SK-N-SH (cell line): Measurements from ENCODE around the gene ZBTB17. TPM values are rescaled to one million over a fixed set of nuclear protein-coding genes. Genes with fewer than 3 reads are reported as not detected.

ENCODE experiments used
- CTCF ChIA-PET: fragments of 300-600, 350-600 bp; formaldehyde crosslinking; extraction: SDS; loops from one replicate; lab custom pipeline; 2021; lab: Yijun Ruan, JAX
- POLR2A ChIA-PET: fragments of 350-600 bp; sonication (Branson Sonifier 250); formaldehyde crosslinking; extraction: SDS; loops from one replicate; lab custom pipeline; 2020; ENCODE audit warnings: antibody characterized with exemption, inconsistent platforms; lab: Yijun Ruan, JAX
- DNase-seq: peaks from one replicate; pipeline ENCODE4 v3.0.0; 2012
- H2AFZ ChIP-seq: fragments of 200-600 bp; sonication (generic); 2 replicates; pipeline ENCODE4 v1.8.1; 2016; ENCODE audit warnings: antibody characterized with exemption, mild to moderate bottlenecking, low read depth
- H3F3A ChIP-seq: fragments of 200-600 bp; sonication (generic); replicated peaks from 2 replicates; pipeline ENCODE3; 2016; ENCODE audit warnings: antibody characterized with exemption, mild to moderate bottlenecking; ENCODE audit not compliant: insufficient read depth
- H3K27ac ChIP-seq, 2 experiments: fragments of 200-500 bp in 1 of 2; fragments of 200-600 bp in 1 of 2; sonication (Bioruptor generic) in 1 of 2; sonication (generic), shearing (Covaris generic) in 1 of 2; 2 replicates each; pipeline versions ENCODE4 v1.5.1 to v1.6.1; 2014 to 2016; ENCODE audit warnings: low read depth in 2 of 2, inconsistent platforms in 1 of 2, low read length in 1 of 2, mild to moderate bottlenecking in 1 of 2, mixed read lengths in 1 of 2
- H3K27me3 ChIP-seq: fragments of 200-600 bp; sonication (generic), shearing (Covaris generic); 2 replicates; pipeline ENCODE4 v1.6.1; 2016; ENCODE audit warnings: mixed run types; ENCODE audit not compliant: insufficient read depth
- H3K36me3 ChIP-seq, 2 experiments: fragments of 200-500 bp in 1 of 2; fragments of 200-600 bp in 1 of 2; sonication (Bioruptor generic) in 1 of 2; sonication (generic) in 1 of 2; replicated peaks in 1 of 2; 2 replicates each; pipeline versions ENCODE3 to v1.5.1; 2014 to 2016; ENCODE audit warnings: low read length in 1 of 2, mild to moderate bottlenecking in 1 of 2; ENCODE audit not compliant: insufficient read depth in 2 of 2, control insufficient read depth in 1 of 2
- H3K4me1 ChIP-seq, 2 experiments: fragments of 200-500 bp in 1 of 2; fragments of 200-600 bp in 1 of 2; sonication (Bioruptor generic) in 1 of 2; sonication (generic), shearing (Covaris generic) in 1 of 2; 2 replicates each; pipeline versions ENCODE4 v1.5.1 to v1.6.1; 2014 to 2016; ENCODE audit warnings: low read depth in 1 of 2, low read length in 1 of 2, mixed run types in 1 of 2; ENCODE audit not compliant: insufficient read depth in 2 of 2, control insufficient read depth in 1 of 2
- H3K4me2 ChIP-seq: fragments of 200-600 bp; sonication (generic), shearing (Covaris generic); 2 replicates; pipeline ENCODE4 v1.6.1; 2017; ENCODE audit warnings: mixed run types
- H3K4me3 ChIP-seq, 2 experiments: fragments of 200-500 bp in 1 of 2; fragments of 200-600 bp in 1 of 2; sonication (Bioruptor generic) in 1 of 2; sonication (generic), shearing (Covaris generic) in 1 of 2; 2 replicates each; pipeline versions ENCODE4 v1.5.1 to v1.8.1; 2014 to 2016; ENCODE audit warnings: low read depth in 2 of 2, inconsistent platforms in 1 of 2, low read length in 1 of 2, mild to moderate bottlenecking in 1 of 2, mixed read lengths in 1 of 2, moderate library complexity in 1 of 2
- H3K79me2 ChIP-seq: fragments of 200-600 bp; sonication (generic); 2 replicates; pipeline ENCODE4 v1.8.1; 2017; ENCODE audit warnings: mild to moderate bottlenecking; ENCODE audit not compliant: insufficient read depth
- H3K9ac ChIP-seq: fragments of 200-600 bp; sonication (generic); 2 replicates; pipeline ENCODE4 v1.6.1; 2017; ENCODE audit warnings: mixed run types
- H3K9me2 ChIP-seq: fragments of 200-600 bp; sonication (generic); 2 replicates; pipeline ENCODE4 v1.6.1; 2017; ENCODE audit warnings: mixed run types
- H3K9me3 ChIP-seq: fragments of 200-600 bp; sonication (generic); 2 replicates; pipeline ENCODE4 v1.6.1; 2017; ENCODE audit warnings: mixed run types, mild to moderate bottlenecking, moderate library complexity
- H4K20me1 ChIP-seq: fragments of 200-600 bp; sonication (generic); 2 replicates; pipeline ENCODE4 v1.6.1; 2017; ENCODE audit warnings: mild to moderate bottlenecking, mixed run types; ENCODE audit not compliant: insufficient read depth
- ELF1 ChIP-seq: IDR thresholded peaks from 2 replicates; pipeline ENCODE4 v1.4.0; 2012
- EP300 ChIP-seq, 2 experiments: IDR thresholded peaks; 2 replicates each; pipeline versions ENCODE4 v1.4.0 to v1.6.1; 2012; ENCODE audit warnings: borderline replicate concordance in 1 of 2, low read depth in 1 of 2, low read length in 1 of 2
- FOSL2 ChIP-seq: IDR thresholded peaks from 2 replicates; pipeline ENCODE4 v1.4.0; 2012; ENCODE audit warnings: low read depth, mild to moderate bottlenecking, moderate library complexity, borderline replicate concordance
- GABPA ChIP-seq: IDR thresholded peaks from 2 replicates; pipeline ENCODE4 v1.4.0; 2012; ENCODE audit warnings: low read depth, mild to moderate bottlenecking
- JUND ChIP-seq: IDR thresholded peaks from 2 replicates; pipeline ENCODE4 v1.4.0; 2012
- NRF1 ChIP-seq: IDR thresholded peaks from 2 replicates; pipeline ENCODE4 v1.6.1; 2012; ENCODE audit warnings: low read depth, mild to moderate bottlenecking, low read length
- POLR2AphosphoS5 ChIP-seq: IDR thresholded peaks from 2 replicates; pipeline ENCODE4 v1.6.1; 2012; ENCODE audit warnings: low read depth, low read length
- RXRA ChIP-seq: IDR thresholded peaks from 2 replicates; pipeline ENCODE4 v1.4.0; 2012; ENCODE audit warnings: low read depth, mild to moderate bottlenecking, borderline replicate concordance
- SIN3A ChIP-seq: IDR thresholded peaks from 2 replicates; pipeline ENCODE4 v1.6.1; 2012; ENCODE audit warnings: low read depth, mild to moderate bottlenecking, low read length, moderate library complexity, borderline replicate concordance
- SMC3 ChIP-seq: IDR thresholded peaks from 2 replicates; pipeline ENCODE4 v1.6.1; 2012; ENCODE audit warnings: low read depth, low read length, improper control_type of control experiment
- TCF12 ChIP-seq: IDR thresholded peaks from 2 replicates; pipeline ENCODE4 v1.4.0; 2012
- TEAD4 ChIP-seq: IDR thresholded peaks from 2 replicates; pipeline ENCODE4 v1.4.0; 2012; ENCODE audit warnings: mild to moderate bottlenecking, borderline replicate concordance; ENCODE audit not compliant: insufficient read depth
- WGBS: methylation state at CpG from one replicate; pipeline ENCODE4 v1.1.6; 2017; ENCODE audit warnings: low lambda C conversion rate; 5-methylcytosine and 5-hydroxymethylcytosine counted together
- polyA plus RNA-seq, 3 experiments: library from polyadenylated mRNA; depleted of rRNA; stranded (reverse); fragments of >200 nt; gene quantifications; 2 replicates each; pipeline ENCODE4 v1.2.3, GENCODE V29; 2012
- TF ChIP-seq, protein P1 (sequence below): fragments of 150-350 bp; IDR thresholded peaks from 2 replicates; pipeline ENCODE4 v1.6.1; 2017; ENCODE audit warnings: antibody characterized with exemption, low read length, low read depth, borderline replicate concordance
- TF ChIP-seq, protein P2 (sequence below): IDR thresholded peaks from 2 replicates; pipeline ENCODE4 v1.6.1; 2012; ENCODE audit warnings: mild to moderate bottlenecking, low read depth, low read length, moderate library complexity
- TF ChIP-seq, protein P3 (sequence below): IDR thresholded peaks from 2 replicates; pipeline ENCODE4 v1.4.0; 2012; ENCODE audit warnings: low read depth, borderline replicate concordance
- TF ChIP-seq, protein P4 (sequence below): IDR thresholded peaks from 2 replicates; pipeline ENCODE4; 2012
- TF ChIP-seq, protein P5 (sequence below): IDR thresholded peaks from 2 replicates; pipeline ENCODE4 v1.4.0; 2012; ENCODE audit warnings: low read depth, borderline replicate concordance
- TF ChIP-seq, protein P6 (sequence below): fragments of 200-600 bp; sonication (generic); IDR thresholded peaks from 2 replicates; pipeline ENCODE4 v1.6.1; 2017; ENCODE audit warnings: antibody characterized with exemption, mild to moderate bottlenecking, moderate library complexity
- TF ChIP-seq, protein P7 (sequence below): IDR thresholded peaks from 2 replicates; pipeline ENCODE4 v1.4.0; 2012; ENCODE audit warnings: low read depth

The ZBTB17 gene
- polyA plus RNA-seq, 1 of the 3 experiments (the other 2 are of a cell fraction) = 56.4 TPM

DNA sequence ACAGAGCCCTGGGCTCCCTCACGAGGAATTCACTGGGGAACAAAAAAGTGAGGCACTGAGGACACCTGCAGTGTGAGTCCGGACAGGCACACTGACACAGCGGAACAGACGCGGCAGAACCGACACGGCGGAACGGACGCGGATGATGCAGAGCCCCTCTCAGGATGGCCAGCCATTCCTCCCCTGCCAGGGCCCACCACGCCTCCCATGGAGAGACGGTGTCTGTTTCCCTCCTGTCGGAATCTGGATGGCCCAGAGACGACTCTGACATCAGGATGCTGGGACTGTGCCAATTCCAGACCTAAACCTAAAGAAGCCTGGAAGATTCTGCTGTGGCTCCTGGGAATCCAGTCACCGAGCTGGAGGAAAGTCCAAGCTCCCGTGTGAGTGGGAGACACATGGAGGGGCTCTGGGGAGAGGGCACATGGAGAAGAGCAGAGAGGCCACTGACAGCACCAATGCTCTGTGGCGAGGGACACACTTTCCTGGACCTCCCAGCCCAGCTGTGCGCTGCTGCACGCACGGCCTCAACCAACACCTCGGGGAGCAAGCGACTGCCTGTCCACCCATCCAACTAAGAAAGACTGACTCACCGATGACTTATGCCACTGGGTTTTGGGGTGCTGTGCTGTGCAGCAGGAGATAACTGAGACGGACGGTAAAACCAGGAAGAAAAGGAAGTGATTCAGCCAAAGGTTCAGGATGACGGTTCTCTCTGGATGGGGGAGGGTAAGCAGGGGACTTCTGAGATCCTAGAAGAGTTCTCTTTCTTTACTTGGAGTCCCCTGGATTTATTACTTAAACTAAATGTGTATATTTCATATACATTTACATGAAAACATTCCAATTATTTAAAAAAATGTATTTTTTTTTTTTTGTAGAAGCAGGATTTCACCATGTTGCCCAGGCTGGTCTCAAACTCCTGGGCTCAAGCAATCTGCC is 23.3 kb downstream of the ZBTB17 start:
- 38% methylated on average over 22 of the region's 27 CpGs for WGBS
- H3K4me3 ChIP-seq = no peak overlapping the region
- TF ChIP-seq SIN3A (no peak), ELF1 (peak; percentile 72), JUND (peak; percentile 97), SMC3 (no peak), TEAD4 (no peak), EP300 (IDR thresholded peaks at IDR 0.05; ENCODE audit: borderline replicate concordance in 1 of 2, low read depth in 1 of 2, low read length in 1 of 2) (peak in 1 of 2 experiments; percentile 92; a peak in 2 of 4 replicates), RXRA (peak; percentile 83; the same call in 1 of the 2 replicates), TCF12 (peak; percentile 89), GABPA (no peak), FOSL2 (peak; percentile 98), NRF1 (no peak), POLR2AphosphoS5 (peak; percentile 60; the same call in 1 of the 2 replicates)
- TF ChIP-seq, protein P1, sequence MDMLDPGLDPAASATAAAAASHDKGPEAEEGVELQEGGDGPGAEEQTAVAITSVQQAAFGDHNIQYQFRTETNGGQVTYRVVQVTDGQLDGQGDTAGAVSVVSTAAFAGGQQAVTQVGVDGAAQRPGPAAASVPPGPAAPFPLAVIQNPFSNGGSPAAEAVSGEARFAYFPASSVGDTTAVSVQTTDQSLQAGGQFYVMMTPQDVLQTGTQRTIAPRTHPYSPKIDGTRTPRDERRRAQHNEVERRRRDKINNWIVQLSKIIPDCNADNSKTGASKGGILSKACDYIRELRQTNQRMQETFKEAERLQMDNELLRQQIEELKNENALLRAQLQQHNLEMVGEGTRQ = no peak
- TF ChIP-seq, protein P2, sequence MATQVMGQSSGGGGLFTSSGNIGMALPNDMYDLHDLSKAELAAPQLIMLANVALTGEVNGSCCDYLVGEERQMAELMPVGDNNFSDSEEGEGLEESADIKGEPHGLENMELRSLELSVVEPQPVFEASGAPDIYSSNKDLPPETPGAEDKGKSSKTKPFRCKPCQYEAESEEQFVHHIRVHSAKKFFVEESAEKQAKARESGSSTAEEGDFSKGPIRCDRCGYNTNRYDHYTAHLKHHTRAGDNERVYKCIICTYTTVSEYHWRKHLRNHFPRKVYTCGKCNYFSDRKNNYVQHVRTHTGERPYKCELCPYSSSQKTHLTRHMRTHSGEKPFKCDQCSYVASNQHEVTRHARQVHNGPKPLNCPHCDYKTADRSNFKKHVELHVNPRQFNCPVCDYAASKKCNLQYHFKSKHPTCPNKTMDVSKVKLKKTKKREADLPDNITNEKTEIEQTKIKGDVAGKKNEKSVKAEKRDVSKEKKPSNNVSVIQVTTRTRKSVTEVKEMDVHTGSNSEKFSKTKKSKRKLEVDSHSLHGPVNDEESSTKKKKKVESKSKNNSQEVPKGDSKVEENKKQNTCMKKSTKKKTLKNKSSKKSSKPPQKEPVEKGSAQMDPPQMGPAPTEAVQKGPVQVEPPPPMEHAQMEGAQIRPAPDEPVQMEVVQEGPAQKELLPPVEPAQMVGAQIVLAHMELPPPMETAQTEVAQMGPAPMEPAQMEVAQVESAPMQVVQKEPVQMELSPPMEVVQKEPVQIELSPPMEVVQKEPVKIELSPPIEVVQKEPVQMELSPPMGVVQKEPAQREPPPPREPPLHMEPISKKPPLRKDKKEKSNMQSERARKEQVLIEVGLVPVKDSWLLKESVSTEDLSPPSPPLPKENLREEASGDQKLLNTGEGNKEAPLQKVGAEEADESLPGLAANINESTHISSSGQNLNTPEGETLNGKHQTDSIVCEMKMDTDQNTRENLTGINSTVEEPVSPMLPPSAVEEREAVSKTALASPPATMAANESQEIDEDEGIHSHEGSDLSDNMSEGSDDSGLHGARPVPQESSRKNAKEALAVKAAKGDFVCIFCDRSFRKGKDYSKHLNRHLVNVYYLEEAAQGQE = peak; percentile 67
- TF ChIP-seq, protein P3, sequence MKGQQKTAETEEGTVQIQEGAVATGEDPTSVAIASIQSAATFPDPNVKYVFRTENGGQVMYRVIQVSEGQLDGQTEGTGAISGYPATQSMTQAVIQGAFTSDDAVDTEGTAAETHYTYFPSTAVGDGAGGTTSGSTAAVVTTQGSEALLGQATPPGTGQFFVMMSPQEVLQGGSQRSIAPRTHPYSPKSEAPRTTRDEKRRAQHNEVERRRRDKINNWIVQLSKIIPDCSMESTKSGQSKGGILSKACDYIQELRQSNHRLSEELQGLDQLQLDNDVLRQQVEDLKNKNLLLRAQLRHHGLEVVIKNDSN = no peak
- TF ChIP-seq, protein P4, sequence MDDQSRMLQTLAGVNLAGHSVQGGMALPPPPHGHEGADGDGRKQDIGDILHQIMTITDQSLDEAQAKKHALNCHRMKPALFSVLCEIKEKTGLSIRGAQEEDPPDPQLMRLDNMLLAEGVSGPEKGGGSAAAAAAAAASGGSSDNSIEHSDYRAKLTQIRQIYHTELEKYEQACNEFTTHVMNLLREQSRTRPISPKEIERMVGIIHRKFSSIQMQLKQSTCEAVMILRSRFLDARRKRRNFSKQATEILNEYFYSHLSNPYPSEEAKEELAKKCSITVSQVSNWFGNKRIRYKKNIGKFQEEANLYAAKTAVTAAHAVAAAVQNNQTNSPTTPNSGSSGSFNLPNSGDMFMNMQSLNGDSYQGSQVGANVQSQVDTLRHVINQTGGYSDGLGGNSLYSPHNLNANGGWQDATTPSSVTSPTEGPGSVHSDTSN = peak; percentile 84
- TF ChIP-seq, protein P5, sequence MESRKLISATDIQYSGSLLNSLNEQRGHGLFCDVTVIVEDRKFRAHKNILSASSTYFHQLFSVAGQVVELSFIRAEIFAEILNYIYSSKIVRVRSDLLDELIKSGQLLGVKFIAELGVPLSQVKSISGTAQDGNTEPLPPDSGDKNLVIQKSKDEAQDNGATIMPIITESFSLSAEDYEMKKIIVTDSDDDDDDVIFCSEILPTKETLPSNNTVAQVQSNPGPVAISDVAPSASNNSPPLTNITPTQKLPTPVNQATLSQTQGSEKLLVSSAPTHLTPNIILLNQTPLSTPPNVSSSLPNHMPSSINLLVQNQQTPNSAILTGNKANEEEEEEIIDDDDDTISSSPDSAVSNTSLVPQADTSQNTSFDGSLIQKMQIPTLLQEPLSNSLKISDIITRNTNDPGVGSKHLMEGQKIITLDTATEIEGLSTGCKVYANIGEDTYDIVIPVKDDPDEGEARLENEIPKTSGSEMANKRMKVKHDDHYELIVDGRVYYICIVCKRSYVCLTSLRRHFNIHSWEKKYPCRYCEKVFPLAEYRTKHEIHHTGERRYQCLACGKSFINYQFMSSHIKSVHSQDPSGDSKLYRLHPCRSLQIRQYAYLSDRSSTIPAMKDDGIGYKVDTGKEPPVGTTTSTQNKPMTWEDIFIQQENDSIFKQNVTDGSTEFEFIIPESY = no peak
- TF ChIP-seq, protein P6, sequence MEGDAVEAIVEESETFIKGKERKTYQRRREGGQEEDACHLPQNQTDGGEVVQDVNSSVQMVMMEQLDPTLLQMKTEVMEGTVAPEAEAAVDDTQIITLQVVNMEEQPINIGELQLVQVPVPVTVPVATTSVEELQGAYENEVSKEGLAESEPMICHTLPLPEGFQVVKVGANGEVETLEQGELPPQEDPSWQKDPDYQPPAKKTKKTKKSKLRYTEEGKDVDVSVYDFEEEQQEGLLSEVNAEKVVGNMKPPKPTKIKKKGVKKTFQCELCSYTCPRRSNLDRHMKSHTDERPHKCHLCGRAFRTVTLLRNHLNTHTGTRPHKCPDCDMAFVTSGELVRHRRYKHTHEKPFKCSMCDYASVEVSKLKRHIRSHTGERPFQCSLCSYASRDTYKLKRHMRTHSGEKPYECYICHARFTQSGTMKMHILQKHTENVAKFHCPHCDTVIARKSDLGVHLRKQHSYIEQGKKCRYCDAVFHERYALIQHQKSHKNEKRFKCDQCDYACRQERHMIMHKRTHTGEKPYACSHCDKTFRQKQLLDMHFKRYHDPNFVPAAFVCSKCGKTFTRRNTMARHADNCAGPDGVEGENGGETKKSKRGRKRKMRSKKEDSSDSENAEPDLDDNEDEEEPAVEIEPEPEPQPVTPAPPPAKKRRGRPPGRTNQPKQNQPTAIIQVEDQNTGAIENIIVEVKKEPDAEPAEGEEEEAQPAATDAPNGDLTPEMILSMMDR = peak; percentile 13; the same call in 1 of the 2 replicates
- TF ChIP-seq, protein P7, sequence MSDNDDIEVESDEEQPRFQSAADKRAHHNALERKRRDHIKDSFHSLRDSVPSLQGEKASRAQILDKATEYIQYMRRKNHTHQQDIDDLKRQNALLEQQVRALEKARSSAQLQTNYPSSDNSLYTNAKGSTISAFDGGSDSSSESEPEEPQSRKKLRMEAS = peak; percentile 82

More for the DNA sequence above, 23.3 kb downstream of the ZBTB17 start:
- Histone ChIP-seq H3K36me3 (peaks cover 8 to 13% of the 10 kb centered on the region in 2 experiments), H3F3A (peaks cover 68% of the 10 kb centered on the region), H2AFZ (no peak overlapping the region), H3K27me3 (no peaks in the 10 kb centered on the region), H3K9me3 (no peaks in the 10 kb centered on the region), H3K9ac (peak overlapping the region; percentile 57), H3K79me2 (peaks cover 91% of the 10 kb centered on the region), H4K20me1 (no peaks in the 10 kb centered on the region; the same call in 1 of the 2 replicates), H3K27ac (peak overlapping the region; percentile 85 to 93), H3K4me2 (peak overlapping the region; percentile 76), H3K4me1 (peaks cover 73 to 82% of the 10 kb centered on the region in 2 experiments), H3K9me2 (no peaks in the 10 kb centered on the region)
- no peak for DNase-seq
- CTCF ChIA-PET = interaction anchor here (0.9 to 2.5 kb wide), 7 partner anchors 9 to 161 kb away, joined by 3 to 9 read pairs (median 3); partner anchors contain the start of gene ZBTB17
- POLR2A ChIA-PET = interaction anchor here (1.4 kb wide), 1 partner anchor 137 kb away, joined by 3 read pairs; no protein-coding TSS in a partner anchor
